GM23248 (cell line): ENCODE measurements around the gene TNFRSF11A.

Experiments
- EZH2 ChIP-seq: fragments of 200-600 bp; sonication (generic); IDR thresholded peaks from 2 replicates; pipeline ENCODE4 v1.6.1; 2018; ENCODE audit warnings: antibody characterized with exemption, mild to moderate bottlenecking; ENCODE audit not compliant: insufficient read depth, poor library complexity, severe bottlenecking
- EZH2phosphoT487 ChIP-seq: fragments of 200-600 bp; sonication (generic); IDR thresholded peaks from 2 replicates; pipeline ENCODE4 v1.6.1; 2018; ENCODE audit warnings: antibody characterized with exemption, moderate library complexity, mild to moderate bottlenecking, low read depth; ENCODE audit not compliant: insufficient read depth

DNA sequence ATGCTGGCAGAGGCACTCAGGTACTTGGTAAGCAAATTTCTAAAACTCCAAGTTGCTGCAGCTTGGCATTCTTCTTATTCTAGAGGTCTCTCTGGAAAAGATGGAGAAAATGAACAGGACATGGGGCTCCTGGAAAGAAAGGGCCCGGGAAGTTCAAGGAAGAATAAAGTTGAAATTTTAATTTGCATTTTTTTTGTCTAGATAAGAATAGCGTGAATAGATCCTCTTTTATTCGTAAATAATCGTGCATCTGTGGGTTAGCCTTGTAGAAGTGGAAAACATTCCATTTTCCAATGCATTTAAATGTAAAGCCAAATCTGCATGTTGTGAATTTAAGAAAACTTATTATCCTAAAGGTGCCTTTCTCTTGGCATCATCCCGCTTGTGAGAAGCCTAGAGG, 61.0 kb downstream of the TNFRSF11A start:
- TF ChIP-seq EZH2 (no peak), EZH2phosphoT487 (no peak)
